NCI-H345 treated with DMSO at 0.1 percent for 48 hours (cell line): Measurements from ENCODE around the gene PRKN.

ENCODE experiments used
- DNase-seq: peaks from one replicate; lab custom pipeline; 2025; ENCODE audit not compliant: unreplicated experiment; lab: John Stamatoyannopoulos, UW

The PRKN gene

DNA sequence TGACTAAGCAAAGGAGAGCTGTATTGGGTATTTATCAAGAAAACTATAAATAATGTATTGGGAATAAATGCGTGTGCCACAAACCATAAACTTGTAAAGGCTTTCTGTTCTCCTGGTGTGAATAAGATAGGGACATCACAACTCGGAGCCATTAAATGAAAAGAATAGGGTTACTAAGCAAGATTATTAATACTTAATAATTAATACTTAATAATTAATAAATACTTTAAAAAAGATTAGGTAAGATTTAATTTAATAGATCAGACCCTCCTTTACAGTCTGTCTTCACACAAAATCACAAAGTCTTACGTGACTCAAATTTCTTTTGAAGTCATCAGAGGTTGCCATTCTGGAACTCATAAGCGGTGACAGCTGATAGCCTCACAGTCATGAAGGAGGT lies 648.9 kb downstream of the PRKN start:
- no peak for DNase-seq

DNA sequence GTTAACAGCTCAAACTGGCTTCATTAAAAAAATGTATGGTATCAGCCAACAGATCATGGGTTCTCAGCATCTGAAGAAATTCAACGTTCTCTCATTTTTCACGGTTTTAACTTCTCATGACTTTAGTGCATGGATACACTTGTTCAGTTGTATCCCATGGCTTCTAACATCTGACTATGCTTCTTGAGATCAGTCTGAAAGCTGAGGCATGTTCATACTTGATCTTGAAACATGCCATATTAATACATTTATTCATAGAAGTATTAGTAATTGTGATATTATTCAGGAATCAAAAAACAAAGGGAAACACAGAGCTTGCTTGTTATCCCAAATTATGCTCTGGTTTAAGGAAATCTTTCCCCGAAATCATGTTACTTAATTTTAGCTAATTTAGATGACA lies 649.4 kb downstream of the PRKN start:
- no peak for DNase-seq

DNA sequence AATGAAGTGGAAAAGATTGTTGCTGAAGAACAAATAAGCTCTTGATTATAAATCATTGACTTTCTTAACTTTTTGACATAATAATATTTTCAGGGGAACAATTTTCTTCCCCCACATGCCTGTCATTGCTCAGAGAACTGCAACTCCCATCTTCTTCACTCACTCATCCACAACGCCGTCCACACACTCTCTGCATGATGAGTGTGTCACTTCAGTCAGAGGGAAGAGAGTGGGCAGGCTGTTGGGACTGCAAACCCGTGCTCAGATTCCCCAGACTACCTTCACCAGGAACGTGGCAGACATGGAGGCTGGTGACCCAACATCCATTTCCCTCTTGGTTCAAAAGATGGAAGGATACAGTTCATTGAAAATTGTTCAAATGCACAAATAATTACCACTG lies 650.8 kb downstream of the PRKN start:
- no peak for DNase-seq

DNA sequence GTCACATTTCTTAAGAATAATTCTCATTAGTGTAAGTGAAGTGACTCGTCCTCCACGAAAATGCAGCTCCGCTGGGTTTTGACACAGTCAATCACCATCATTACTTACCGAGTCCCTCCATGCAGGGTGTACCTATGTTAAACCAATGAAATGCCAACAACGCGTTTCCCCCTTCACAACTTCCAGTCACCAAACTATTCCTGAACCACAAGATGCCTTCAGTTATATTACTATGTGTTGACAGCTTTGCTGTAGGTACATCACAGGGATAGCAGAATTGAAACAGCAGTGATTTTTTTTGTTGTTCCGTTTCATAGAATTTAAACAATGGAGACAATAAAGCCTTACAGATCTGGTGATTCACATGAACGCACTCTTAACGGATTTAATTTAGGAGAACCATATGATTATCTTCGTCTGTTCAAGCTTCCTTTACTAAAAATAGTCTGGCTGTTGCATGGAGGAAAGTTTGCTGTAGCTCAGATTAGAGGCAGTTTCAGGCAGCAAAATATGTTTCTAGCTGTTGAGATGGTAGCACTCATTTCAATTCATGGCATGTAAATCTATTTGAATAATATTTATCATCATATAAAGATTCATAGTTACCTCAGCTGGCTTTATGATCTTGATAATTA lies 652.8 kb downstream of the PRKN start:
- DNase-seq = no peak

DNA sequence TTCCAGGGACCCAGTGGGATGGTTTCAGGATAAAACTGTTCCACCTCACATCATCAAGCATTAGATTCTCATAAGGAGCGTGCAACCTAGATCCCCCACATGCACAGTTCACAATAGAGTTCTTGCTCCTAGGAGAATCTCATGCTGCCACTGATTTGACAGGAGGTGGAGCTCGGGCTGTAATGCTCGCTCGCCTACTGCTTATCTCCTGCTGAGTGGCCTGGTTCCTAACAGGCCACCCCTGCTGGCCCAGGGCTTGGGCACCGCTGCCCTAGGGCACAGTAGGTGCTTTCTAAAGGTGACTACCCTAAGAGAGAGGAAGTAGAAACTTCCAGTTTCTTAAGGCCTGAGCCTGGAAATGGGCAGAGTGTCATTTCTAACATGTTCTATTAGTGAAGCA lies 656.9 kb downstream of the PRKN start:
- no peak for DNase-seq

DNA sequence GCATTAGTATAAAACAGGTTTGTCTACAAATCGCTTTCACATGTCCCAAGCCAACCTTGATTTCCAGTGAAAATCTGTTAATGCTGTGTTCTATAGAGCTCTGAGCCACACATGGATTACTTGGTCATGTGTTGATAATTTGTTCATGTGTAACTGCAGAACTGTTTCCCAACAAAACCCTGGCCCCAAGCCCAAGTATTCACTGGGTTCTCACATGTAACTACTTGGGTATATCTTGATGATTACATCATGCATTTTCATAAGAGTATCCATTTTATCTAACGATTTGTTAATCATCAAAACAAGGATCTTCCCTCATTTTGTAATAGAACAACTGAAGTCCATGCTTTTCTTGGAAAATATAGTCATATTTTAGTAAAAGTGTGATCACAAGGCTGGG lies 657.6 kb downstream of the PRKN start:
- DNase-seq = no peak

DNA sequence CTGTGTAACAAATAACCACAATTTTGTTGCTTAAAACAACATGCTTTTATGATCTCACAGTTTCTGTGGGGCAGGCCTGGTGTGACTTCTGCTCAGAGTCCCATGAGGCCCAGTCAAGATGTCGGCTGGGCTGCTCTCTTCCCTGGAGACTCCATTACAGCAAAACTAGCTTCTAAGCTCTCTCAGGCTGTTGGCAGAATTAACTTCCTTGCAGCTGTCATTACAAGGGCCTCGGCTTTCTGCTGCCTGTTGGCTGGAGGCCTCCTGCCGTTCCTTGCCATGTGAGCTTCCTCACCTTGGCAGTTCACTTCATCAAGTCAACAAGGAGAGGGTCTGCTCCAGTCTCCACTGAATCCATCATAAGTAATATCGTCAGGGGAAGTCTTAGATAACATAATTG lies 659.2 kb downstream of the PRKN start:
- no peak for DNase-seq

DNA sequence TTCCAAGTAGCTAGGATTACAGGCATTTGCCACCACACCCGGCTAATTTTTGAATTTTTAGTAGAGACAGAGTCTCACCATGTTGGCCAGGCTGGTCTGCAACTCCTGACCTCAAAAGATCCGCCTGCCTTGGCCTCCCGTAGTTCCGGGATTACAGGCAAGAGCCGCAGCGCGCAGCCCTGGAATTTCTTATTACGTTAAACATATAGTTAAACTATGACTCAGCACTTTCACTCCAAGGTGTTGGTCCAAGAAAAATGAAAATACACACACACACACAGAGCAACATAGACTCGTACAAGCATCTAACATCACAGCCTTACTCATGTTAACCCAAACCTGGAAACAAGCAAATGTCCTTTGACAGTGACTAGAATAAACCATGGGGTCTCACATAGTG lies 663.9 kb downstream of the PRKN start:
- DNase-seq = no peak

DNA sequence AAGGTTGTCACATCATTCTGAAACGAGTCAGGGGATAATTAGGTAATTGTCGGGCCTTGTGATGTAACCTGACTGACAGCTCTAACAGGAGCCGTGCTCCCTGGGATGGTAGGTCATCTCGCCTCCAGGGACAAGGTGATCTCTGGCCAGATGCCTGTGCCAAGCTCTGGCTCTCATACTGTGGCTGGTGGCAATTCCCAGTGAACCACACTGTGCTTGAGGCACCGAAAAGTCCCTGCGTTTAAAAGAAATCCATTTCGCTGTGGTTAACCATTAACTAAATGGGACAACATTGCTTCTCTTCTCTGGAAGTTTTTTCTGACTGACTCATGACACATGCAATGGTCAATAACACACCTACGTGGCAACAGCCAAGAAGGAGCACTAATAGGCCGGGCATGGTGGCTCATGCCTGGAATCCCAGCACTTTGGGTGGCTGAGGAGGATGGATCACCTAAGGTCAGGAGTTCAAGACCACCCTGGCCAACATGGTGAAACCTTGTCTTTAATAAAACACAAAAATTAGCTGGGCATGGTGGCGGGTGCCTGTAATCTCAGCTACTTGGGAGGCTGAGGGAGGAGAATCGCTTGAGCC lies 669.2 kb downstream of the PRKN start:
- no peak for DNase-seq

DNA sequence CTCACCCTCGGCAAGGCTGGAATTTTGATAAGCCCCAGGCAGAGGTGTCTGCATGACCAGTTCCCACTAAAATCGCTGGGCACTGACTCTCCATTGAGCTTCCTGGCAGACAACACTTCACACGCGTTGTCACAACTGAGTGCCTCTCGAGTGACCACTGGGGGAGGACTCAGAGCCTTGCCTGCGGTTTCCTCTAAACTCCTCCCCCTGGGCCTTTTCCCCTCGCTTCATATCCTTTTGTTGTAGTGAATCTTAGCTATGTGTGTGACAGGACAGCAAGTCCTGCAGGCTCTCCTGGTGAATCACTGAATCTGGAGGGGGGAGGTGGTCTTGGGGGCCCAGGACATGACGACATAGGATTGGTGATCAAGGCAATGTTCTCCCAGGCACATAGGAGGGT lies 670.8 kb downstream of the PRKN start:
- DNase-seq = no peak

DNA sequence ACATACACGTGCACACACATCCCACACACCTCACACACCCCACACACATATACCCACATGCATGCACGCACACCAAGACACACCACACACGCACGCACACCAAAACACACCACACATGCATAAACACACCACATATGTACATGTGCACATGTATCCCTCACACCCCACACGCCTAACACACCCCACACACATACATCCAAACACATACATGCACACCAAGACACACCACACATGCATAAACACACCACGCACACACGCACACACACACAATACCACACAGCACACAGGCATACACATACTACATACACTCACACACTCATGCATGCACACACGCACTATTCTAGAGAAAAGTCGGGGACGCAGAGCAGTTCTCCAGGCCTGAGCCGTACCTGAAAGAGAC lies 671.5 kb downstream of the PRKN start:
- no peak for DNase-seq

DNA sequence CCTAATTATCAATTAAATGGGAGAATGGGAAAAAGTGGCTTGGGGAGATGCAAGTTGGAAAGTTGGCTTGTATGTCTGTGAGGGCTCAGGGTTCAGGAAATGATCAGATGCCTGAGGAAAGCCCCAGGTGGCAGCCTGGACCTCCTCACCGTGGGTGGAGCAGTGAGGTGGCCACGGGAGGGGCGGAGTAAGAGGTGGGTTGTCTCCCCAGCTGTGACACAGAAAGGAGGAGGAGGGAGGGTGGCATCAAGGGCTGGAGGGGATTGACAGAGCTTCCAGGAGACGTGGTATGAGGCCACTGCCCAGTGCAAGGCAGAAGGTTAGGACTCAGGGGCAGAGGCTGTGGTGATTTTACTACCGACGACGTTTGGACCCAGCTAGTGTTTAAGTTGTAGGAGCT lies 672.2 kb downstream of the PRKN start:
- DNase-seq = no peak

DNA sequence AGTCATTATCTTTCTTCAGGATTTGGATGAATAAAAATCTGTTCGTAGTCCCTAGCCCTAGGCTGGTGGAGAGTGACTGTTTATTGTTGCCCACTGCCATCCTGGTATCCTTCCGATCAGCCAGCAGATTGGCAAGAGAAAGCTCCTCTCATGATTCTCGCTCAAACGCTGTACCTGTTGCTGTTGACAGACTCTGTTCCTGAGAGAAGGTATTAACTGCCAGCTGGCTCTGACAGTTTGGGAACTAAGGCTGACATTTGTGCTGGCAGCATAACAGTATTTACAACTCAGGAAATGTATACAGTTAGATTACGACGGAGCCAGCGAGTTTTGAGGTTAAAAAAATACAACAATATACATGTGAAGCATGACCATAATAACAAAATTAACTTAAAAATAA lies 674.5 kb downstream of the PRKN start:
- no peak for DNase-seq

DNA sequence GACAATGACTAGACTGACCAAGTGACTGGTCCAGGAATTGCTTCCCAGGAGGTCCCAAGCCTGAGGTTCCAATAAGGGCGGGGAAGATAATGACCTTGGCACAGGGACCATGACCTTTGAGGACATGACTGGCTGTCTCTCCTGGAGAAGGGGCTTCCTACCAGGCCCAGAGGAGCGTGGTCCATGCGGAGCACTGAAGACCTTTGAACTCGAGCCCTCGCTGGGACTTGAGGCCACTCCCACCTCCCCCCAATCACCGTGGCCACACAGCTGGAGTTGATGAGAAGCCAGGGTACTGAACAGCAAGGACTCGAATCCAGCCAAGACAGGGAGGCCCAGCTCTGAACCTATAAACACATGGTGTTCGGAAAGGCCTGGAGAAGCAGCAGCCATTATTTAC lies 677.0 kb downstream of the PRKN start:
- DNase-seq = no peak

DNA sequence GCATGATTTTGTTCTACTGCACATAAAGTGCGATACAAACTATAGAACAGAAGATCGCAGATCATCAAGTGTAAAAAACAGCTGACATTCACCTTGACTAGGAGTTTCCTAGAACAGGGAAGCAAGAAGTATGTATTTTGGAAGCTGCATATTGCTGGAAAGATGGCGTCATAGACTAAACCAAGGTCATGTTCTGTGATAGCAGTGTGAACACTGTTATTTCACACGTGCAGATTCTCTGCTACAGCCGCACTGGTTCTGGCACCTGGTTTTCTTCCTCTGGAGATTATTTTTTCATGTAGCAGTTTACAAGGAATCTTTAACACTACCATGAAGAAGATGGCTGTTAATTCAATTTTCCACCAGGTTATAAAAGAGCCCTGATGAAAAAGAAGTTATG lies 681.2 kb downstream of the PRKN start:
- no peak for DNase-seq

DNA sequence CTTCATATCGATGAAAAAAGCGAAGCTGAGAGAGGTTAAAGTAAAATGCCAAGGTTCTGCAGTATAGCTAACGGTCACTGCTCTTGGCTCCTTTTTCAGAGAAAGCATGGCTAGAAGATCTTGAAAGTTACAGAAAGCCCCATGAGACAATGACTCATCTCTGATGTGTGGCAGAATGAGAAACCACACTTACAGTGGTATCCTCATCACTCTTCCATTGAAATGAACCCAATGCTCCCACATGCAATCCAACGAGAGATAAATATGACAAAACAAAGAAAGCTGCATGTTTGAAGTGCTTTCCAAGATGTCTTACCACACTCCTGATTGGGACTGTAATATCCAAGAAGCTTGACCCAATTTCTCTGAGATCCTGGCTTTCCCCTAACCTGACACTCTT lies 694.9 kb downstream of the PRKN start:
- no peak for DNase-seq

DNA sequence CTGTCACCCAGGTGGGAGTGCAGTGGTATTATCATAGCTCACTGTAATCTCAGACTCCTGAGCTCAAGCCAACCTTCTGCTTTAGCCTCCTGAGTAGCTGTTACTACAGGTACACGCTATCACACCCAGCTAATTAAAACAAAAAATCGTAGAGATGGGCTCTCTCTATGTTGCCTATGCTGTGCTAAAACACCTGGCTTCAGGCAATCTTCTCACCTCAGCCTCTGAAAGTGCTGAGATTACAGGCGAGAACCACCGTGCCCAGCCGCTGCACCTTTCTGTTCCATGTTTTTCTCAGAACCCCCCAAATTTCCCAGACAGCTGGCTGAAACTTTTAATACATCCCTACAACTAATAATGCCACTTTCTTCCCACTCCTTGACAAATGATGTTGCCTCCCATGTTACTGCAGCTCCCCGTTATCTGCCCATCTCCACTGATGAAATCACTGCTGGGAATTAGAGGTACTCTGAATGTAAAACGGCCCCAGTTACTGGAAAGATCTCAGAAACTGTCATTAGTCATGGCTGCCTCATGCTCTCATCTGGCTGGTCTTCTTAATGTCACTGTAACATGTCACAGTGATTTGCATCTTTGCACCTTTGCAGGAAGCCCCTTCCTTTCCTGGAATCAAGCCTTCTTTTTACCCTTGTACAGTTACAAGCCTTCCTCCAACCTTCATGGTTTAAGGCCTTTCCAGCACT lies 697.5 kb downstream of the PRKN start:
- DNase-seq = no peak

DNA sequence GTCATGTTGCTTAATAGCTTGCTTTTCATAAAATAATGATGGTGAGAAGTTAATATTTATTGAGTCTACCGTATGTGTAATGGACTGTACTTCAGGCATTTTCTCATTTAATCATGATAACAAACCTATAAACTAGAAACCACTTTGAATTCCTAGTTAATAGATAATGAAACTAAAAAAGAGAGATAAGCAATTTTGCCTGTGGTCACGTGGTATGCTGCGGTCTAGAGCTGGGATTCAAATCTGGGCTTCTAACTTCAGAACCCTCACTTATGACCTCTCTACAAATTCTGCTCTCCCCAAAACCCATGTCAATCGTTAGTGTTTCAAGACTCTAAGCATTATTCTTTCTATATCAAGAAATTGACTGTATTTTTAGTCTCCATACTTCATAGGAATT lies 700.7 kb downstream of the PRKN start:
- no peak for DNase-seq

DNA sequence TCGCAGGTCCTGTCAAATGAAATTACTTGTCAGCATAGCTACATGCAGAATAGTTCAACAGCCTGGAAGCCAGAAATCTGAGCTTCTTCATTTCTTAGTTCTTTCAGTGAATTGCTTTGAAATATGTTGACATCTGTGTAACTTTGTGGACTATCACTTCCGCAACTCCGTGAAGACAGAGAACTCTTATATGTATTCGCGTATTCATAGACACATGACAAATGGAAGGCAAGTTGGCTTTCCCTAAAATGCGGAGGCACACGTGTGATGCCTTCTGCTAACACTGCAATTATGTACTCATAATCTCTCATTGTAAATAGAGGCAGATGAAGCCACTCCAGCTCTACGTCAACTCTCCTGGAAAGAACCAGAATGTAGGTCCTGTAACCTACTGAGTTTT lies 701.5 kb downstream of the PRKN start:
- DNase-seq = no peak

DNA sequence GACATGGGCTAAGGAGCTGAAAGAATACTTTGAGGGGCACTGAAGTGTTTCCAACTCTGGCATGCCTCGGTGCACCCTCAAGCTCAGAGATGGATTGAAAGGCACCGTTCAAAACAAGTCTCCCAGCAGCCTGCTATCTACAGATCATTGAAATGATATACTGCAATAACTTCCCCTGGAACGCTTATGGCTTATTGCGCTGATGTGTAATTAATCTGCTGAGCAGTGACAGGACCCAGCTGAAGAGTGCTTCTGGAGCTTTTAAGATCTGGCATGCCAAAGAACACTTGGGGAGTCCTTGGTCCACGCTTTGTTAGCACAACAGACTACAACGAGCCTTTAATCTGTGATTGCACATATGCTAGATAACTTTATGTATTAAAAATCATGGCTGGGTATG lies 708.2 kb downstream of the PRKN start:
- no peak for DNase-seq

DNA sequence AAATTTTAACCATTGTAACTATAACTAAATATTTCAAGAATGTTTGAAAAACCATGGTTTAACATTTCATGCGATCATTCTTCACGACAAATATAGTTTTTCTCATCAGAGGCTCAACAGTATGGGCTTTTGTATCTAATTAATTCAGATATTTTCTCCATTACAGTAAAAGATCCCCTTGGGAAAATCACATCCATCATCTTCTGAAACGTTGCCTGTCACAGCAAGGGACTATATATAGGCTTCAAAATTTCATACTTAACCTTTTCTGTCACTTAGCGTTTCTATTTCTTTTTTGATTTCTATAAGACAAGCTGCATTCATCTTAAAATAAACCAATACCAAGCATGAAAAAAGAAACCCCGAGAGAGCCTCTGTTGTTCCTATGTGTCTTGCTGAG lies 710.0 kb downstream of the PRKN start:
- no peak for DNase-seq

DNA sequence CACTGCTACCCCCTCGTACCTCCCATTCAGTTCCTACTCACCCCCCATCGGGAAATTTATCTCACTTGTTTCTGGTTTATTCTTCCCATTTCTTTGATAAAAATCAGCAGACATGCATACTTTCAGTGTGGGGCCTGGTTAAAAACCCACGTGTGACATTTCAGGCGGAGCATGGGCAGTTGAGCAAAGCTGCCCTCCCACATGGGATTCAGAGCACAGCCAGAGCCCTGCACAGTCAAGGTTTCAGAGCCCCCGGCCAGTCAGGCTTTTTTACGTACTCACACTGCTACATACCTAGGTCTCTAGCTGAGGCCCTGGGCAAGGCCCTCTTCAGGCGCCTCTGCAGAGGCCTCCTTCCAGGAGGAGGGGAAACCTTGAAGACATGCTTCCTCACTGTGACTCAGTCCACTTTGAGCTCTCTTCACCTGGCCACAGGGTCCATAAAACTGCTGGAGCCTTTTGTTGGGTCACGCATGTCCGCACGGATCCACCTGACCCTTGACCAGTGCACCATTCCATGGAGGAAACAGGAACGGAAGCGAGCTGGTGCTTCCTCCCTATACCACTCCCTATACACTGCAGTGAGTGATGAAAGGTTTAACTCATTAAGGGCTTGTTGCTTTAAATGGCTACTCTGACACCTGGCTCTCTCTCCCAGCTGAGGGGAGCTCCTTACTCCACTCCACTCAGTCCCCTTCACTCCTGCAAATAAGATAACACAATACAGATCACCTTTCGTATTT lies 713.3 kb downstream of the PRKN start:
- DNase-seq = no peak
